Measurements from ENCODE around the gene INAFM1. TPM values are rescaled to one million over a fixed set of nuclear protein-coding genes. Genes with fewer than 3 reads are reported as not detected.

INAFM1 gene
- polyA plus RNA-seq, 1 of the 3 experiments (the other 2 are of a cell fraction), result 5.5 TPM

DNA sequence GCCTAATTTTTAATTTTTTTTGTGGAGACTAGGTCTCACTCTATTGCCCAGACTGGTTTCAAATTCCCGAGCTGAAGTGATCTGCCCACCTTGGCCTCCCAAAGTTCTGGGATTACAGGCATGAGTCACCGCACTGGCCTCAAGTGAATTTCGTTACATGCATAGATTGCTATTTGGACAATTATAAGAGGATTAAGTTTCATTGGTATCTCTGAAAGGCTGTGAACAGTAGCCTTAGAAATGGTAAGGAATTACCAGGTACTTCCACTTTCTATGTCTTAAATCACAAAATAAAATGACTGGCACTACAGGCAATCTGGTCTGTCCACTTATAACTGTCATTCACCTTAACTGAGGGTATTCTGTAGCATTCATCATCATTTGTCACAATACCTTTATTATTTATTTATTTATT lies 21.2 kb upstream of the INAFM1 start:
- H4K20me1 ChIP-seq (ENCODE audit: insufficient read depth), result no peaks in the 10 kb centered on the region; the same call in 1 of the 2 replicates
- H3K27me3 ChIP-seq (ENCODE audit: insufficient read depth), result no peaks in the 10 kb centered on the region
- H3K4me2 ChIP-seq, result peak overlapping the region; percentile 24; the same call in 1 of the 2 replicates
- H3K79me2 ChIP-seq (ENCODE audit: insufficient read depth), result peaks cover 10% of the 10 kb centered on the region
- peaks cover 9% of the 10 kb centered on the region in 2 experiments; a peak in 2 of 4 replicates for H3K4me1 ChIP-seq (ENCODE audit: control insufficient read depth in 1 of 2, insufficient read depth in 2 of 2, low read depth in 1 of 2, low read length in 1 of 2)
- TF ChIP-seq YY1 (IDR thresholded peaks at IDR 0.05; ENCODE audit: low read depth), result no peak
- TF ChIP-seq FOXJ3 (CRISPR knock-in tag; IDR thresholded peaks at IDR 0.05), result no peak
- TF ChIP-seq, protein P1, sequence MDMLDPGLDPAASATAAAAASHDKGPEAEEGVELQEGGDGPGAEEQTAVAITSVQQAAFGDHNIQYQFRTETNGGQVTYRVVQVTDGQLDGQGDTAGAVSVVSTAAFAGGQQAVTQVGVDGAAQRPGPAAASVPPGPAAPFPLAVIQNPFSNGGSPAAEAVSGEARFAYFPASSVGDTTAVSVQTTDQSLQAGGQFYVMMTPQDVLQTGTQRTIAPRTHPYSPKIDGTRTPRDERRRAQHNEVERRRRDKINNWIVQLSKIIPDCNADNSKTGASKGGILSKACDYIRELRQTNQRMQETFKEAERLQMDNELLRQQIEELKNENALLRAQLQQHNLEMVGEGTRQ (IDR thresholded peaks at IDR 0.05; ENCODE audit: borderline replicate concordance, low read depth, low read length), result no peak
- TF ChIP-seq POLR2AphosphoS5 (IDR thresholded peaks at IDR 0.05; ENCODE audit: low read depth, low read length), result no peak
- TF ChIP-seq SIN3A (IDR thresholded peaks at IDR 0.05; ENCODE audit: borderline replicate concordance, low read depth, low read length), result no peak
- TF ChIP-seq NRF1 (IDR thresholded peaks at IDR 0.05; ENCODE audit: low read depth, low read length), result no peak
- no peak for TF ChIP-seq GABPA (IDR thresholded peaks at IDR 0.05; ENCODE audit: low read depth)
- TF ChIP-seq, protein P2, sequence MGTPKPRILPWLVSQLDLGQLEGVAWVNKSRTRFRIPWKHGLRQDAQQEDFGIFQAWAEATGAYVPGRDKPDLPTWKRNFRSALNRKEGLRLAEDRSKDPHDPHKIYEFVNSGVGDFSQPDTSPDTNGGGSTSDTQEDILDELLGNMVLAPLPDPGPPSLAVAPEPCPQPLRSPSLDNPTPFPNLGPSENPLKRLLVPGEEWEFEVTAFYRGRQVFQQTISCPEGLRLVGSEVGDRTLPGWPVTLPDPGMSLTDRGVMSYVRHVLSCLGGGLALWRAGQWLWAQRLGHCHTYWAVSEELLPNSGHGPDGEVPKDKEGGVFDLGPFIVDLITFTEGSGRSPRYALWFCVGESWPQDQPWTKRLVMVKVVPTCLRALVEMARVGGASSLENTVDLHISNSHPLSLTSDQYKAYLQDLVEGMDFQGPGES (IDR thresholded peaks at IDR 0.05; ENCODE audit: low read depth, low read length), result no peak
- no peak for TF ChIP-seq NFIC (IDR thresholded peaks at IDR 0.05; ENCODE audit: borderline replicate concordance)
- TF ChIP-seq EZH2phosphoT487 (IDR thresholded peaks at IDR 0.05; ENCODE audit: borderline replicate concordance, low read depth), result no peak
- TF ChIP-seq, protein P3, sequence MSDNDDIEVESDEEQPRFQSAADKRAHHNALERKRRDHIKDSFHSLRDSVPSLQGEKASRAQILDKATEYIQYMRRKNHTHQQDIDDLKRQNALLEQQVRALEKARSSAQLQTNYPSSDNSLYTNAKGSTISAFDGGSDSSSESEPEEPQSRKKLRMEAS (IDR thresholded peaks at IDR 0.05; ENCODE audit: low read depth), result no peak
- TF ChIP-seq MXI1 (IDR thresholded peaks at IDR 0.05; ENCODE audit: low read depth, low read length), result no peak
- no peak for TF ChIP-seq FOXM1 (IDR thresholded peaks at IDR 0.05; ENCODE audit: low read depth)
- TF ChIP-seq SMC3 (IDR thresholded peaks at IDR 0.05; ENCODE audit: low read depth, low read length), result no peak
- peak; percentile 78; the same call in 1 of the 2 replicates for TF ChIP-seq FOSL2 (IDR thresholded peaks at IDR 0.05; ENCODE audit: borderline replicate concordance, low read depth)
- peak; percentile 86; the same call in 1 of the 2 replicates for TF ChIP-seq JUND (IDR thresholded peaks at IDR 0.05)
- TF ChIP-seq EP300 (IDR thresholded peaks at IDR 0.05; ENCODE audit: borderline replicate concordance in 1 of 2, low read depth in 1 of 2, low read length in 1 of 2), result no peak
- no peak for TF ChIP-seq ELF1 (IDR thresholded peaks at IDR 0.05)
- TF ChIP-seq TCF12 (IDR thresholded peaks at IDR 0.05), result peak; percentile 48
- no peak for TF ChIP-seq RFX5 (IDR thresholded peaks at IDR 0.05; ENCODE audit: low read length)
- TF ChIP-seq RCOR1 (IDR thresholded peaks at IDR 0.05; ENCODE audit: low read length), result no peak
- 0 out of 2 replicates have a peak, but pooled peaks have one; percentile 28 for TF ChIP-seq TEAD4 (IDR thresholded peaks at IDR 0.05; ENCODE audit: borderline replicate concordance, insufficient read depth)
- H3K27ac ChIP-seq (ENCODE audit: low read depth in 2 of 2, low read length in 1 of 2), result peak overlapping the region; percentile 23 to 62; a peak in 3 of 4 replicates
- H2AFZ ChIP-seq (ENCODE audit: low read depth), result no peak overlapping the region
- H3K4me3 ChIP-seq (ENCODE audit: low read depth in 2 of 2, low read length in 1 of 2), result no peak overlapping the region
- H3K9me2 ChIP-seq, result no peaks in the 10 kb centered on the region
- peaks cover 16% of the 10 kb centered on the region for H3F3A ChIP-seq (replicated peaks; ENCODE audit: insufficient read depth)
- ChIA-PET POLR2A (interaction anchor here (0.9 kb wide), 1 partner anchor 43 kb away, joined by 3 read pairs; no protein-coding TSS in a partner anchor), CTCF (interaction anchor here (2.2 to 6.4 kb wide), 2 partner anchors 9 to 42 kb away, joined by 10 to 51 read pairs; no protein-coding TSS in a partner anchor)
- no peaks in the 10 kb centered on the region for H3K9me3 ChIP-seq
- H3K9ac ChIP-seq, result no peak overlapping the region
- DNase-seq, result no peak
- peaks cover under 1 to 2% of the 10 kb centered on the region in 2 experiments for H3K36me3 ChIP-seq (replicated peaks in 1 of 2; ENCODE audit: control insufficient read depth in 1 of 2, insufficient read depth in 2 of 2, low read length in 1 of 2)
- 12% methylated on average over 3 of the region's 3 CpGs for WGBS (ENCODE audit: low lambda C conversion rate)
